Effector memory CD4-positive, alpha-beta T cell (primary cell): ENCODE measurements around the gene PLCD1.
A peak's percentile ranks its signal among the peaks of the same experiment; 100 is the strongest.

Source experiments
- DNase-seq, 3 donors: peaks; one replicate each; pipeline ENCODE4 v3.0.0-alpha.2; 2020
- H3K27ac ChIP-seq: 2 replicates; pipeline ENCODE4 v1.7.0; 2013; ENCODE audit warnings: mild to moderate bottlenecking, low read length, moderate library complexity; ENCODE audit not compliant: insufficient read depth, poor library complexity, severe bottlenecking
- H3K27me3 ChIP-seq: replicated peaks from 2 replicates; pipeline ENCODE4 v1.7.0; 2013; ENCODE audit warnings: mild to moderate bottlenecking, low read length; ENCODE audit not compliant: insufficient read depth, control insufficient read depth, poor library complexity, severe bottlenecking
- H3K36me3 ChIP-seq: 2 replicates; pipeline ENCODE4 v1.7.0; 2013; ENCODE audit warnings: mild to moderate bottlenecking, low read length, moderate library complexity; ENCODE audit not compliant: control insufficient read depth, insufficient read depth
- H3K4me1 ChIP-seq: 2 replicates; pipeline ENCODE4 v1.7.0; 2013; ENCODE audit warnings: low read length, mild to moderate bottlenecking; ENCODE audit not compliant: control insufficient read depth, insufficient read depth, poor library complexity, severe bottlenecking
- H3K4me3 ChIP-seq: 2 replicates; pipeline ENCODE4 v1.7.0; 2013; ENCODE audit warnings: low read length, low read depth, mild to moderate bottlenecking; ENCODE audit not compliant: insufficient read depth, poor library complexity, severe bottlenecking
- H3K9me3 ChIP-seq: 2 replicates; pipeline ENCODE4 v1.7.0; 2013; ENCODE audit warnings: mild to moderate bottlenecking, low read length, moderate library complexity; ENCODE audit not compliant: control insufficient read depth

PLCD1 gene

DNA sequence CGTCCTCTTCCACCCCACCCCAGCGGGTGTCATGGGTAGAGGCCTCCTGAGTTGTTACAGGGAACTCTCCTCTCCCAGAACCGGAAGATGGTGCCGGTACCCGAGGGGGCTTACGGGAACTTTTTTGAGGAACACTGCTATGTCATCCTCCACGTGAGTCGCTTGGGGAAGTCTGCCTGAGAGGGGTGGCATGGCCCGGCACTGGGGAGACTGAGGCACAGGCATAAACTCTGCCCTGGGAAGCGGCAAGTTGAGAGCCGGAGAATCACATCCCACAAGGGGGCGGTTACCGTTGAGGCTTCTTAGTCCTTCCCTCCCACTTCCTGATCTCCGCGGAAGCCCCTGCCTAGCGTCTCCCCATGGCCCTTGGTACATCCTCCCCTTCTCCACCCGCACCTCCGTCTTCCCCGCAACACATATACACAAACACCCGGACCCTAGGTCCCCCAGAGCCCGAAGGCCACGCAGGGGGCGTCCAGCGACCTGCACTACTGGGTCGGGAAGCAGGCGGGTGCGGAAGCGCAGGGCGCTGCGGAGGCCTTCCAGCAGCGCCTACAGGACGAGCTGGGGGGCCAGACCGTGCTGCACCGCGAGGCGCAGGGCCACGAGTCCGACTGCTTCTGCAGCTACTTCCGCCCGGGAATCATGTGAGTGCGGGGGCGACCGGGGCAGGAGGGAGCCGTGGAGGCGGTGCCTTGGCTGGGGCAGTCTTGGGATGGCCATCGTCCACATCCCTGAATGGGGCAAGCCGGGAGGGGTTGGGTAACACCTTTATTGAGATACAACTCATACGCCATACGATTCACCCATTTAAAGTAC is 35.4 kb downstream of the PLCD1 start:
- Histone ChIP-seq H3K9me3 (no peaks in the 10 kb centered on the region), H3K4me1 (peaks cover 51% of the 10 kb centered on the region), H3K36me3 (no peaks in the 10 kb centered on the region), H3K27me3 (no peaks in the 10 kb centered on the region), H3K27ac (peak overlapping the region; percentile 81), H3K4me3 (peak overlapping the region; percentile 63)
- peak in 2 of 3 donors; percentile 37 to 47 for DNase-seq

GRCh38 chr3:37993460-37993819 is 36.0 kb downstream of the PLCD1 start:
- no peak for DNase-seq
- peaks cover 47% of the 10 kb centered on the region for H3K4me1 ChIP-seq
- peak overlapping the region; percentile 81 for H3K27ac ChIP-seq
- peak overlapping the region; percentile 63 for H3K4me3 ChIP-seq
- no peaks in the 10 kb centered on the region for H3K9me3 ChIP-seq
- H3K27me3 ChIP-seq, result no peaks in the 10 kb centered on the region
- H3K36me3 ChIP-seq, result no peaks in the 10 kb centered on the region

GRCh38 chr3:37993067-37993455 is 36.4 kb downstream of the PLCD1 start:
- Histone ChIP-seq H3K36me3 (no peaks in the 10 kb centered on the region), H3K27ac (peak overlapping the region; percentile 81), H3K27me3 (no peaks in the 10 kb centered on the region), H3K4me1 (peaks cover 44% of the 10 kb centered on the region), H3K9me3 (no peaks in the 10 kb centered on the region), H3K4me3 (no peak overlapping the region)
- DNase-seq, result no peak

DNA sequence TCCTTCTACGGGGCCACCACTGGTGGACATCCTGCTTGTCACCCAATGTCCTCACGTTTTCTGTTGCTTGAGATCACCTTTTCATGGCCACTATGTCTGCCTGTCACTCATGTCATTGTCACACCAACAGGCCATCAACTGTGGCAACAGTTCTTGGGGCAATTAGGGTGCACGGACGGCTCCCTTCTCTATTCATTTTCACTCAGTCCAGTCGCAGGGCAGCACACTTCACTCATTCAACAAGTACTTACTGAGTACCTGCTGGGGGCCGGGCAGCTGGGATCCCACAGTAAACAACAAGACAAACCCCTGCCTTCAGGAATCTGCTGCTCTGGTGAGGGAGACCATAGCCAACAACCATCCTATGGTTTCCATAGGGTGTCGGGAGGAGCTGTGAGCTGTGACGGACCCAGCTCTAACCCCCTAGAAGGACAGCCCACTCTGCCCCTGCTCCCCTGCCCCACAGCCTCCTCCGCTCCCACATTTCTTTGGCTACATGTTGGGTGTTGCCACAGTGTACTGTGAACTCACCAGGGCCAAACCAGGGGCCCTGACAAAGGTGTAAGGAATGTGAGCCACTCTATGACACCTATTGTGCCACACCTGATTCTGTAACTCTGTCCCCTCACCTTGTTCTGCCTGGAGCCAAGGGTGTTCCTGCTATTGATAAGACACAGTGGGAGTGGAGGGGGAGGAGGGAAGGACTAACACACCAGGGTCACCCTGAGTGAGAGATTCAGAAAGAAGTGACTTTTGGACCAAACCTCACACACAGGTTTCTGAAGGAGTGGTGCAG is 37.0 kb downstream of the PLCD1 start:
- no peaks in the 10 kb centered on the region for H3K36me3 ChIP-seq
- no peaks in the 10 kb centered on the region for H3K27me3 ChIP-seq
- no peaks in the 10 kb centered on the region for H3K9me3 ChIP-seq
- H3K27ac ChIP-seq, result no peak overlapping the region
- H3K4me3 ChIP-seq, result no peak overlapping the region
- peaks cover 38% of the 10 kb centered on the region for H3K4me1 ChIP-seq
- no peak for DNase-seq

DNA sequence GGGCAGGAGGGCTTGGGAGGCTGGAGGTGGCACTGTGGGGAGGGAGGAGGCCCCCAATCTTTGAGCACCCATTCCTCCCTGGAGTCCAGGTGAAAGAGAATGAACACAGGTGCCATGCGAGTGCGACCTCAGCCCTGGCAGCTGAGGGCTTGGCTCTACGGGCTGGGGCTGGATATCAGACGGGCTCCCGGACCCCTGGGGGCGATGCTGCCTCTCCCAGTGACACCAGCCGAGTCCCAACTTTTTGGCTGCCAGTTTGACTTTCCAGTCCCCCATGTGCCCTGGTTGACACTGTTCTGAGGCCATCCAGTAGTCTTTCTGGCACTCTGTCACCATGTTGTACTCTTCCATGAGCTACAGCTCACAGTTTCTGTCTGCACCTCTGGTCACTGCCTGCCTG is 37.6 kb downstream of the PLCD1 start:
- no peak overlapping the region for H3K27ac ChIP-seq
- DNase-seq, result no peak

GRCh38 chr3:37991109-37991508 is 38.3 kb downstream of the PLCD1 start:
- Histone ChIP-seq H3K4me1 (peaks cover 25% of the 10 kb centered on the region), H3K36me3 (no peaks in the 10 kb centered on the region), H3K27me3 (no peaks in the 10 kb centered on the region), H3K9me3 (no peaks in the 10 kb centered on the region), H3K27ac (no peak overlapping the region), H3K4me3 (no peak overlapping the region)
- no peak for DNase-seq

More for the DNA sequence above, 37.6 kb downstream of the PLCD1 start:
- Histone ChIP-seq H3K9me3 (no peaks in the 10 kb centered on the region), H3K36me3 (no peaks in the 10 kb centered on the region), H3K27me3 (no peaks in the 10 kb centered on the region), H3K4me3 (no peak overlapping the region), H3K4me1 (peaks cover 32% of the 10 kb centered on the region)

GRCh38 chr3:37990527-37990926 is 38.9 kb downstream of the PLCD1 start, which contains the start of gene VILL:
Gene VILL (plus strand): TSS chr3:37990786. CDS start chr3:37993673, 2,887 bp downstream.
- Histone ChIP-seq H3K27ac (no peak within 1 kb of the TSS), H3K4me3 (no peak within 1 kb of the TSS), H3K27me3 (no peaks in the 10 kb centered on the region), H3K9me3 (no peaks in the 10 kb centered on the region), H3K36me3 (no peaks in the 10 kb centered on the region), H3K4me1 (peaks cover 19% of the 10 kb centered on the region)
- no peak for DNase-seq

DNA sequence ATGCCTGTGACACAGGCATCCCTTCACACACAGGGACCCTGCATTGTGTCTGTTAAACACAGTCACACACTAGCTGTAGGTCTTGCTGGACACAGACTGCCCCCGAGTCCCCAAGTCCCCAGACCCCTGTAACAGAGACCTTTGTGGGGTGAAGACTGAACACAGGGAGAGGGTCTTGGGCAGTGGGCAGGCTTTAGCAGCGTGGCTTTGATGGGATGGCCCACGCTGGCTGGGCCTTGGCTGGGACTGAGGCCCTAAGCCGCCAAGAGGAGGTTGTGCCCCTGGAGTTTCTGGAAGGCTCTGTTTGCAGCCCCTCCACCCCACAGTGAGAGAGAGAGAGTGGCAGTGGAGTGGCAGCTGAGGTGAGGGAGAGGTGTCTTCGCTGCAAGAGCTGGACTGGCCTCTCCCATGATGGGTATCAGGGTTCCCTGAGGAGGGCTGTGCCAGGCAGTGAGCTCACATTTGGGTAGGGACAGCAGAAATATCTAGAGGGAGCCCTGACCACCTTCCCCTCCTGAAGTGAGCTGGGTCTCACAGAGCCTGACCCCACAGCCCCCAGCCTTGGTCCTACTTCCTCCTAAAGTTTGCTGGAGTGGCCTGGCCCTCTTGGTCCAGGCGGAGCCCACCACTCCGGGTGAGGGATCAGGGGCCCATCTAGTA is 39.5 kb downstream of the PLCD1 start:
- Histone ChIP-seq H3K4me3 (no peak overlapping the region), H3K36me3 (no peaks in the 10 kb centered on the region), H3K9me3 (no peaks in the 10 kb centered on the region), H3K27me3 (no peaks in the 10 kb centered on the region), H3K4me1 (peaks cover 14% of the 10 kb centered on the region), H3K27ac (no peak overlapping the region)
- DNase-seq, result no peak

GRCh38 chr3:37988931-37989525 is 40.4 kb downstream of the PLCD1 start:
- H3K4me1 ChIP-seq, result peaks cover 7% of the 10 kb centered on the region
- no peaks in the 10 kb centered on the region for H3K36me3 ChIP-seq
- no peaks in the 10 kb centered on the region for H3K27me3 ChIP-seq
- no peak overlapping the region for H3K4me3 ChIP-seq
- DNase-seq, result no peak
- no peak overlapping the region for H3K27ac ChIP-seq
- H3K9me3 ChIP-seq, result no peaks in the 10 kb centered on the region
